Subcutaneous abdominal adipose tissue (tissue), 5 donors: ENCODE data around the gene ECI1.

ENCODE experiments used
- H3K27ac ChIP-seq: one replicate; pipeline ENCODE4 v1.7.0; 2013; ENCODE audit warnings: low read depth, mild to moderate bottlenecking, inconsistent platforms, low read length, moderate library complexity
- H3K27me3 ChIP-seq, 5 donors: one replicate each; pipeline ENCODE4 v1.7.0; 2013; ENCODE audit warnings: low read length in 5 of 5, inconsistent platforms in 1 of 5; ENCODE audit not compliant: control insufficient read depth in 5 of 5, insufficient read depth in 4 of 5
- H3K36me3 ChIP-seq, 5 donors: one replicate each; pipeline ENCODE4 v1.7.0; 2013; ENCODE audit warnings: low read length in 5 of 5; ENCODE audit not compliant: control insufficient read depth in 5 of 5, insufficient read depth in 5 of 5
- H3K4me1 ChIP-seq, 5 donors: one replicate each; pipeline ENCODE4 v1.7.0; 2013; ENCODE audit warnings: low read length in 5 of 5, mild to moderate bottlenecking in 3 of 5, moderate library complexity in 1 of 5; ENCODE audit not compliant: control insufficient read depth in 5 of 5, insufficient read depth in 5 of 5
- H3K4me3 ChIP-seq, 5 donors: one replicate each; pipeline ENCODE4 v1.7.0; 2013; ENCODE audit warnings: low read length in 5 of 5, low read depth in 1 of 5
- H3K9ac ChIP-seq, 5 donors: one replicate each; pipeline ENCODE4 v1.7.0; 2013; ENCODE audit warnings: low read length in 5 of 5, mild to moderate bottlenecking in 4 of 5, moderate library complexity in 3 of 5
- H3K9me3 ChIP-seq, 5 donors: one replicate each; pipeline ENCODE4 v1.7.0; 2013; ENCODE audit warnings: low read length in 5 of 5; ENCODE audit not compliant: control insufficient read depth in 5 of 5
- donor health status: healthy.
- donor health status: healthy.
- donor health status: healthy.
- donor health status: healthy.
- donor health status: healthy.

The ECI1 gene

DNA sequence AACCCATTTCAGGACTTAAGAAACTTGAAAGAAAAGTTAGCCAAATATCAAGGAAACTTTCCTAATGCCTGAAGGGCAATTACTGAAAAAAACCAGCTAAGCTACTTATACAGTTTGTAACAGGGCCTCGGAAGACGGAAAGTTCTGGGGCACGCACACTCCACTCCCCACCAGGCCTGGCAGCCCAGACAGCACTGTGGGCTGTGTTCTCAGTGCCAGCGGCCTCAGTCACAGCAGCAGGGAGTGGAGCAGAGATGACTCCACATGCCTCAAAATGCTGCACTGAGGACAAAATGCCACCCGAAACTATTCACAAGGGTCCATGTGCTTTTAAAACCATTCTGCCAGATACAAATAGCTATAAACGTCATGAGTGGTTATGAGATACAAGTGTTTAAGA is 6.3 kb upstream of the ECI1 start:
- no peak overlapping the region for H3K9ac ChIP-seq
- no peaks in the 10 kb centered on the region for H3K9me3 ChIP-seq
- no peaks in the 10 kb centered on the region for H3K27me3 ChIP-seq
- no peak overlapping the region for H3K27ac ChIP-seq
- no peaks in the 10 kb centered on the region for H3K4me1 ChIP-seq
- no peak overlapping the region for H3K4me3 ChIP-seq
- H3K36me3 ChIP-seq = peaks cover 12 to 89% (median 75%) of the 10 kb centered on the region in 5 donors

DNA sequence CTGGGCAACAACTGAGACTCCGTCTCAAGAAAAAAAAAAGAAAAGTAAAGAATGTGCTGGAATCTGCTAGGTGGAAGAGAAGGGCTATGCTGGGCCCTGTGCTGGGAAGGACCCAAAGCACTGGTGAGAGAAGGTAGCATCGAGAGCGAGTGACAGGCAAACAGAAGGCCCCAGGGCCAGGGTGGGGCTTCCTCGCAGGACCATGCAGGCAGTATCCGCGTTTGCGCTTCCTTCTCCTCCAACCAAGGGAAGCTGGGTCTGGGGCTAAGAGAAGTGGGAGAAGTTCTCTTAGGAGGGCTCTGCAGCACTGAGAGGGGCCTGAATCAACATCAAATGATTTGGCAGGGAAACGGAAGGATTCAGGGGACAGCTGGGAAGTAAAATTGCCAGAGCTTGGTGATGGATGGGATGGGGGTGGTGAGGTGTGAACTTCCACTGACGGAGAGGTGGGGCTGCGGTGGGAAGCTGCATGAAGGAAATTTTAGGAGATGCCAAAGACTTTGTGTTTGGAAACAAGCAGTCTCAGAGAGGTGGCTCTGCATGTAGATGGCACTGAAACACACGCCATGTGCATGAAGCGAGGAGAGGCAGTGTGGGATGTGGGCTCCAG is 5.2 kb upstream of the ECI1 start:
- Histone ChIP-seq H3K9me3 (no peaks in the 10 kb centered on the region), H3K27me3 (no peaks in the 10 kb centered on the region), H3K36me3 (peaks cover 9 to 80% (median 65%) of the 10 kb centered on the region in 5 donors), H3K9ac (peak overlapping the region in 1 of 5 donors; percentile 19), H3K4me3 (no peak overlapping the region), H3K27ac (no peak overlapping the region), H3K4me1 (peaks cover 1 to 7% (median 6%) of the 10 kb centered on the region in 5 donors)

DNA sequence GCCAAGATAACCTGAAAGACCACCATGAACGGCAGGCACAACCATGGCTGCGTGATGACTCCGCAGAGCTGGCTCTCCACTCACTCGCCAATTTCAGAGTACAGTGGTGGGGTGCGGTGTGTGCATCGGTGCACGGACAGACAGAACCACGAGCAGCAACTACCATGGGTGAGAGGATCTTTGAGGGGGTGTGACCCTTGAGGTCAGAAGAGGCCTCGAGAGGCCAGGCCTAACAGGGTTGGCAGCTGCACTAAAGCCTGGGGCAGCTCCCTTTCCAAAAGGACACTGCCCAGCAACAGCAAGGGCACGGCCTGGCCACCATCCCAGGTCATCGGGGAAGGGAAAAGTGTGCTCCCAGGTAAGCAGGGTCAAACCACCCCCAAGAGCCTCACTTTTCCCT is 1.9 kb upstream of the ECI1 start:
- Histone ChIP-seq H3K27ac (no peak overlapping the region), H3K27me3 (no peaks in the 10 kb centered on the region), H3K9me3 (no peaks in the 10 kb centered on the region), H3K4me3 (no peak overlapping the region), H3K4me1 (peaks cover 1 to 23% (median 20%) of the 10 kb centered on the region in 5 donors), H3K9ac (no peak overlapping the region), H3K36me3 (peaks cover 0 to 60% (median 51%) of the 10 kb centered on the region in 5 donors)

DNA sequence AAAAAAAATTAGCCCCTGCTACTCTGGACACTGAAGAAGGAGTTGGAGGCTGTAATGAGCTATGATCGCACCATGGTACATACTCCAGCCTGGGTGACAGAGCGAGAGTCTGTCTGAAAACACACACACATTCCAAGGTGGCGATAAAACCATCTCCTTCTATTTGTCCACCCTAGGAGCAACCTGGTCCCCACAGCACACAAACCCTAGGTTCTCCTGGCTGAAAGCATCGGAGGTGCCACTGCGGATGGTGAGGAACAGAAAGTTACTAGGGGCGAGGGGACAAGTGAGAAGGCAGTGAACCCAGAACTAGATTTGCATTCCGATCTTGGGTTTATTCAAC is 1.4 kb upstream of the ECI1 start:
- Histone ChIP-seq H3K27me3 (no peaks in the 10 kb centered on the region), H3K4me3 (no peak overlapping the region), H3K9me3 (no peaks in the 10 kb centered on the region), H3K27ac (no peak overlapping the region), H3K4me1 (peaks cover 1 to 23% (median 20%) of the 10 kb centered on the region in 5 donors), H3K36me3 (peaks cover 0 to 55% (median 46%) of the 10 kb centered on the region in 5 donors), H3K9ac (no peak overlapping the region)

DNA sequence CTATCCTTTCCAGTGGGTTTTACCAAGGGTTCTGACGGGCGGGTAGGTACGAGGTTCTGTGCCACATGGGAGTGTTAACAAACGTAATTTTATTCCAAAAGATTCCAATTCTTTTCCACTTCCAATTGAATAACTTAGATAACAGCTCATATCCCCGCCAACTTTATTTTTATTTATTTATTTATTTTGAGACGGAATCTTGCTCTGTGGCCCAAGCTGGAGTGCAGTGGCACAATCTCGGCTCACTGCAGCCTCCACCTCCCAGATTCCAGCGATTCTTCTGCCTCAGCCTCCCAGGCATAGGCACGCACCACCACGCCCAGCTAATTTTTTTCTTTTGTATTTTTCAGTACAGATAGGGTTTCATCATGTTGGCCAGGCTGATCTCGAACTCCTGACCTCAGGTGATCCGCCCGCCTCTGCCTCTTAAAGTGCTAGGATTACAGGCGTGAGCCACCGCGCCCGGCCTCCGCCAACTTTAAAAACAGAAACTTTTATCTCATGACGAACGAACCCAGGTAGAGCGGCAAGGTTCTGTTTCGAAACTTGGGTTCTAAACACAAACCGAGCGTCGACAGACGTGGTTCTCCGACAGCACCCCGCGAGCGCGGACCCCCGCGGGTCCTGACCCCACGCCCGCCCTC is 613 bp downstream of the ECI1 start:
- H3K27ac ChIP-seq = peak overlapping the region; percentile 79
- H3K36me3 ChIP-seq = peaks cover 0 to 45% (median 34%) of the 10 kb centered on the region in 5 donors
- peaks cover 1 to 23% (median 20%) of the 10 kb centered on the region in 5 donors for H3K4me1 ChIP-seq
- H3K9ac ChIP-seq = peak overlapping the region in 4 of 5 donors; percentile 40 to 80 (median 62)
- H3K27me3 ChIP-seq = no peaks in the 10 kb centered on the region
- peak overlapping the region; percentile 62 to 79 (median 69) for H3K4me3 ChIP-seq
- no peaks in the 10 kb centered on the region for H3K9me3 ChIP-seq

DNA sequence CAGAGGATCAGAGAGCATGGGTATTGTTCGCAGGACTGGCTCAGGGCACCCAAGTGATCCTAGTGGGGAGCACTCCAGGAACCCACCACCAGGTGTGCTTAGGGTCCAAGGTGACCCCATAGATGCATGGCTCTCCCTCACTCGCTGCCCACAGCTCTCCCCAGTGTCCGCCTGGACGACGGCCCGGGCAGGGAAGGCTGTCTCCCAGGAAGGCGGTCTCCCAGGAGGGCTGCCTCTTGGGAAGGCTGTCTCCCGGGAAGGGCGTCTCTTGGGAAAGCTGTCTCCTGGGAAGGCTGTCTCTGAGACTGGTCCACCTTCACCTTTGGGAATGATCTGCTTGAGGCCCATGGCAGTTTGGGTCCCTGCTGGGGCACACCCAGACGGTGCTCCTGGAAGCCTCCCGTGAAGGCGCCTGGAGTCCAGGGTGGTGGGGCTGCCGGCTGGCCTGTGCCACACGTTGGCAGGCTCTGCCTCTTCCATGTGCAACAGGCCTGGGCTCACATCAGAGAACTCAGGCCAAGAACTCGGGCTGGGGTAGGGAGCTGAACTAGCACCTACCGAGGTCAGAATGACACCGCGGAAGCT is 5.0 kb downstream of the ECI1 start:
- H3K4me1 ChIP-seq = peaks cover 0 to 16% (median 12%) of the 10 kb centered on the region in 5 donors
- H3K9me3 ChIP-seq = no peaks in the 10 kb centered on the region
- H3K9ac ChIP-seq = no peak overlapping the region
- no peak overlapping the region for H3K4me3 ChIP-seq
- no peaks in the 10 kb centered on the region for H3K27me3 ChIP-seq
- H3K36me3 ChIP-seq = peaks cover 0 to 52% (median 44%) of the 10 kb centered on the region in 5 donors
- no peak overlapping the region for H3K27ac ChIP-seq

DNA sequence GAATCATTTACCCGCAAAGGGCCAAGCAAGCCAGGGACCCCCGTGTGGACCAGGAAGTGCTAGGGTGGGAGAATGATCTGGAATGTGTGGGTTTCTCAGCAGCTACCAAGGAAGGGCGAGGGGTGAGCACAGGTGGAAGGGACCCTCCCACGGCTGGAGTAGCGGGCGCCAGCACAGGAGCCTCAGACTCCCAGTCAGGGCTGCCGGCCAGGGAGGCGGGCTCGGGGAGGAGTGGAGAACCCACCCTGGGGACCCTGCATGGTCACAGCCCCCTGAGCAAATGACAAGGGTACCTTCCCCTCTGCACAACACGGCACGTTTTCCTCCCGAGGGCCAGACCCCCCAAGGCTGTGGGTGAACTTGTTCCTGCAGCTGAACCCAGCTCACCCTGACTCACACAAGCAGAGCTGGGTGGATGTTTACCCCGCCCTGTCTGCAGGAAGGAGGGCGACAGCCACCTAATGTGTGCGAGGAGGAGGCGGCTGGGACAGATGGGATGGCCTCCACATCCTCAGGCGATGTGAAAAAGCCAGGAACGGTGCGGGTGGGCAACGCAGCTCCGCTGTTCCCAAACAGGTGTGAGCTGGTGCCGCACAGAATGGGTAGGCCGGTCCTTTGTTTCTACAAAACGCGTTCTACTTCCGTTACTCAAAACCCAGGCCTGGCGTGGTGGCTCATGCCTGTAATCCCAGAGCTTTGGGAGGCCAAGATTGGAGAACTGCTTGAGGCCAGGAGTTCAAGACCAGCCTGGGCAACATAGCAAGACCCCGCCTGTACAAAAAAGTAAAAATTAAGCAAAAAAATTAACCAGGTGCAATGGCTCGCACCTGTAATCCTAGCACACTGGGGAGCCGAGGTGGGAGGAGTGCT is 6.2 kb downstream of the ECI1 start:
- Histone ChIP-seq H3K27me3 (no peaks in the 10 kb centered on the region), H3K27ac (no peak overlapping the region), H3K36me3 (peaks cover 0 to 52% (median 44%) of the 10 kb centered on the region in 5 donors), H3K4me3 (no peak overlapping the region), H3K4me1 (peaks cover 0 to 7% (median 3%) of the 10 kb centered on the region in 5 donors), H3K9me3 (no peaks in the 10 kb centered on the region), H3K9ac (no peak overlapping the region)

DNA sequence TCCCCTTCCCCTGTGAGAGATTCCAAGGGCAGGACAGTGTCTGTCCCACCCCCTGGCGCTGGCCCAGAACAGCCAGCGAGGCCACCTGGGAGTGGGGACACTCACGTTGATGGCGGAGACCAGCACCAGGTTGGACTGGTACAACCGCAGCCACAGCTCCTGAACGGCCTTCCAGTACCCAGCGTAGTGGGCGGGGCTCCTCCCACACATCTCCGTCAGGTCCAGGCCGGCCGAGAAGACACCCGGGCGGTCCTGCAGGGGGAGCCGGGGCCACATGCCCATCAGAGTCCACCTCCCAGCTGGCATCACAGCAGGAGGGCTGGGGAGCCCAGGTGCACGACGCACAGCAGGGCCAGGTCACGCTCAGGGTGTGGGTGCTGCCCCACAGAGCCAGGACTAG is 7.1 kb downstream of the ECI1 start:
- H3K27ac ChIP-seq = no peak overlapping the region
- no peak overlapping the region for H3K9ac ChIP-seq
- H3K4me3 ChIP-seq = no peak overlapping the region
- no peaks in the 10 kb centered on the region for H3K9me3 ChIP-seq
- peaks cover 0 to 4% (median 0%) of the 10 kb centered on the region in 5 donors for H3K4me1 ChIP-seq
- no peaks in the 10 kb centered on the region for H3K27me3 ChIP-seq
- H3K36me3 ChIP-seq = peaks cover 0 to 59% (median 50%) of the 10 kb centered on the region in 5 donors

DNA sequence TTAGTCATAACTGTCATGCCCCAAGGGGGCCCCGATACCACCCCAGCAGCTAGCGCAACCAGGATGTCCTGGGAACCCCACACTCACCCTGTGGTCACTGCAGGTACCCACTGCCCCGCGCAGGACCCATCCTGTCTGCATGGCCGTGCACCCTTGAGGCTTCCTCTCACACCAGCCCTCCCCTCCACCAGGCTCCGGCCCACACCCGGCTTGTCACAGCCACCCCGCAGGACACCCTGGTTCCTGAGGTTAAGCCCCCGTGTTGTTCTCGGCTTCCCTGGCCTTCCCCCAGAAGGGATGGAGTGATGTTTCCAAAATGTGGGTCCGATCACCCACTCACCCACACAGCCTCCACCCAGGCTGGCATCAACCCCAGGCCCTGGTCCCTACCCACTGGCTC is 7.6 kb downstream of the ECI1 start:
- Histone ChIP-seq H3K36me3 (peaks cover 0 to 60% (median 50%) of the 10 kb centered on the region in 5 donors), H3K9me3 (no peaks in the 10 kb centered on the region), H3K4me3 (no peak overlapping the region), H3K9ac (no peak overlapping the region), H3K4me1 (peaks cover 0 to 4% (median 2%) of the 10 kb centered on the region in 5 donors), H3K27ac (no peak overlapping the region), H3K27me3 (no peaks in the 10 kb centered on the region)
